HepG2 (cell line): ENCODE measurements around the gene IZUMO4. TPM values are rescaled to one million over a fixed set of nuclear protein-coding genes. Genes with fewer than 3 reads are reported as not detected.

Source experiments
- ATAC-seq: fragments of 200-7000 bp; cut with Tn5 transposase; 3 replicates; pipeline ENCODE4 v1.9.1; 2020; ENCODE audit warnings: mild to moderate bottlenecking, moderate library complexity
- BruUV-seq: library from RNA; stranded (reverse); fragments of 400-500 nt; replicated peaks from 2 replicates; lab custom pipeline; 2021; lab: Mats Ljungman, UMichigan
- CTCF ChIA-PET: fragments of 300-600 bp; formaldehyde crosslinking; extraction: SDS; loops from one replicate; lab custom pipeline; 2021; ENCODE audit warnings: low total read pairs, inconsistent platforms, low intra/inter-chr PET ratio; lab: Yijun Ruan, JAX
- POLR2A ChIA-PET: fragments of 350-600 bp; sonication (Branson Sonifier 250); formaldehyde crosslinking; loops from one replicate; lab custom pipeline; 2020; ENCODE audit warnings: antibody characterized with exemption, inconsistent platforms; lab: Yijun Ruan, JAX
- DNase-seq: peaks from one replicate; pipeline ENCODE4 v3.0.0-alpha.2; 2015; ENCODE audit warnings: low spot score
- FAIRE-seq: peaks from 3 replicates; lab custom pipeline; 2011; peaks lifted over from hg19 to GRCh38; lab: Jason Lieb, UNC
- H2AFZ ChIP-seq: one replicate; pipeline ENCODE4 v1.6.1; 2011; ENCODE audit warnings: low read length, inconsistent platforms
- H3K27ac ChIP-seq: fragments of 300-600 bp; 3 replicates; pipeline ENCODE4 v1.8.0; 2011; ENCODE audit warnings: mixed run types, mild to moderate bottlenecking, mixed read lengths, low read length, inconsistent platforms; ENCODE audit not compliant: insufficient read depth; ENCODE audit errors: extremely low read length
- H3K27me3 ChIP-seq, 2 experiments: fragments of 200-600 bp in 1 of 2; 2 replicates in 1 of 2; 3 replicates in 1 of 2; pipeline versions ENCODE4 v1.6.0 to v1.8.0; 2011; ENCODE audit warnings: low read length in 2 of 2, mild to moderate bottlenecking in 2 of 2, moderate library complexity in 2 of 2, inconsistent platforms in 1 of 2; ENCODE audit not compliant: insufficient read depth in 2 of 2, control insufficient read depth in 1 of 2
- H3K36me3 ChIP-seq, 2 experiments: fragments of 200-600 bp in 1 of 2; replicated peaks in 1 of 2; 2 replicates in 1 of 2; 3 replicates in 1 of 2; pipeline versions ENCODE4 v1.5.1 to v1.8.0; 2011; ENCODE audit warnings: low read length in 2 of 2, inconsistent platforms in 1 of 2; ENCODE audit not compliant: insufficient read depth in 2 of 2, control insufficient read depth in 1 of 2
- H3K4me1 ChIP-seq: 2 replicates; pipeline ENCODE4 v1.5.1; 2012; ENCODE audit warnings: low read length, inconsistent platforms; ENCODE audit not compliant: insufficient read depth
- H3K4me2 ChIP-seq: 2 replicates; pipeline ENCODE4 v1.6.0; 2011; ENCODE audit warnings: low read depth, low read length, inconsistent platforms
- H3K4me3 ChIP-seq, 3 experiments: fragments of 200-600 bp in 1 of 3; sonication (generic), shearing (Covaris generic) in 1 of 3; replicated peaks in 1 of 3; 2 replicates each; pipeline ENCODE4 v1.5.1; 2011 to 2016; ENCODE audit warnings: low read length in 3 of 3, inconsistent platforms in 2 of 3, low read depth in 2 of 3, mild to moderate bottlenecking in 2 of 3, control low read depth in 1 of 3, mixed read lengths in 1 of 3; ENCODE audit not compliant: insufficient read depth in 1 of 3
- H3K79me2 ChIP-seq: one replicate; pipeline ENCODE4 v1.6.1; 2011; ENCODE audit warnings: low read length, inconsistent platforms; ENCODE audit not compliant: insufficient read depth
- H3K9ac ChIP-seq: 2 replicates; pipeline ENCODE4 v1.6.0; 2011; ENCODE audit warnings: mild to moderate bottlenecking, low read depth, low read length, inconsistent platforms; ENCODE audit not compliant: insufficient read depth
- H3K9me3 ChIP-seq: 2 replicates; pipeline ENCODE4 v1.5.1; 2012; ENCODE audit warnings: mild to moderate bottlenecking, low read length
- H4K20me1 ChIP-seq: 2 replicates; pipeline ENCODE4 v1.6.0; 2011; ENCODE audit warnings: inconsistent platforms, mild to moderate bottlenecking, low read length, moderate library complexity; ENCODE audit not compliant: insufficient read depth
- CCDC6 ChIP-seq: sonication (generic); formaldehyde crosslinking; IDR thresholded peaks from 2 replicates; pipeline ENCODE4 v1.8.1; 2022; ENCODE audit warnings: mild to moderate bottlenecking, missing genetic modification reagents, moderate library complexity
- ESRRA ChIP-seq: sonication (generic); formaldehyde crosslinking; IDR thresholded peaks from 2 replicates; pipeline ENCODE4 v1.5.1; 2020; ENCODE audit warnings: mild to moderate bottlenecking, low read depth, missing genetic modification reagents
- ETV5 ChIP-seq: IDR thresholded peaks from 2 replicates; pipeline ENCODE4 v1.6.1; 2018; ENCODE audit warnings: missing biosample characterization, missing genetic modification reagents, inconsistent platforms, borderline replicate concordance
- KLF6 ChIP-seq: IDR thresholded peaks from 2 replicates; pipeline ENCODE4 v1.8.0; 2016; ENCODE audit warnings: missing biosample characterization, missing genetic modification reagents
- KMT2B ChIP-seq: IDR thresholded peaks from 2 replicates; pipeline ENCODE4 v1.6.1; 2016; ENCODE audit warnings: missing genetic modification reagents, missing compliant biosample characterization
- MATR3 ChIP-seq: sonication (generic); formaldehyde crosslinking; IDR thresholded peaks from 2 replicates; pipeline ENCODE4 v1.4.0; 2020; ENCODE audit warnings: missing genetic modification reagents
- MTA3 ChIP-seq: sonication (generic); formaldehyde crosslinking; IDR thresholded peaks from 2 replicates; pipeline ENCODE4 v1.4.0; 2020; ENCODE audit warnings: missing genetic modification reagents
- SUZ12 ChIP-seq: fragments of 150-350 bp; IDR thresholded peaks from 2 replicates; pipeline ENCODE4 v1.6.1; 2014; ENCODE audit warnings: low read depth, low read length
- TCF7L2 ChIP-seq: IDR thresholded peaks from 2 replicates; pipeline ENCODE4 v1.6.1; 2011; ENCODE audit warnings: mild to moderate bottlenecking, low read depth, low read length, moderate library complexity
- ZNF224 ChIP-seq: sonication (generic); formaldehyde crosslinking; IDR thresholded peaks from 2 replicates; pipeline ENCODE4 v1.5.0; 2020; ENCODE audit warnings: mild to moderate bottlenecking, missing genetic modification reagents
- ZNF230 ChIP-seq: sonication (generic); formaldehyde crosslinking; IDR thresholded peaks from 2 replicates; pipeline ENCODE4 v1.4.0; 2020; ENCODE audit warnings: mild to moderate bottlenecking, missing genetic modification reagents
- WGBS: methylation state at CpG from one replicate; pipeline ENCODE4 v1.1.6; 2017; ENCODE audit warnings: low lambda C conversion rate; 5-methylcytosine and 5-hydroxymethylcytosine counted together
- in situ Hi-C: cut with HindIII; loops from 2 replicates; pipeline ENCODE4 v1.10.0; 2017; ENCODE audit warnings: low pct_unique_long_range_greater_than_20kb; ENCODE audit not compliant: extremely low pct_ligation_motif_present
- intact Hi-C: fragments of 100-400 bp; cut with micrococcal nuclease; formaldehyde crosslinking; loops from one replicate; pipeline ENCODE4 v1.10.0; 2022; ENCODE audit not compliant: unreplicated experiment
- polyA plus RNA-seq, 8 experiments: library from polyadenylated mRNA; depleted of rRNA in 3 of 8; stranded (reverse) in 7 of 8; unstranded in 1 of 8; fragments of >200 nt; fragmentation: Illumina TruSeq in 4 of 8; extraction: Trizol in 4 of 8; gene quantifications; 2 replicates each; pipeline versions ENCODE4 v1.2.1 to v1.2.3, GENCODE V29; 2011 to 2016; ENCODE audit warnings: low read depth in 4 of 8, missing spikeins in 1 of 8, mixed read lengths in 1 of 8; ENCODE audit not compliant: insufficient read depth in 1 of 8
- total RNA-seq, 5 experiments: library from RNA; depleted of rRNA; stranded (reverse); fragments of >200 nt; fragmentation: Illumina TruSeq; extraction: Trizol; gene quantifications; 2 replicates each; pipeline ENCODE4 v1.2.3, GENCODE V29; 2016; ENCODE audit warnings: low read depth in 1 of 5
- TF ChIP-seq, protein P1 (sequence below): sonication (generic); formaldehyde crosslinking; IDR thresholded peaks from 2 replicates; pipeline ENCODE4 v1.5.0; 2020; ENCODE audit warnings: mild to moderate bottlenecking, missing genetic modification reagents
- TF ChIP-seq, protein P2 (sequence below): sonication (generic); formaldehyde crosslinking; IDR thresholded peaks from 2 replicates; pipeline ENCODE4 v1.8.0; 2023; ENCODE audit warnings: mild to moderate bottlenecking, missing genetic modification reagents
- TF ChIP-seq, protein P3 (sequence below): IDR thresholded peaks from 2 replicates; pipeline ENCODE4 v1.6.1; 2016; ENCODE audit warnings: low read depth

The IZUMO4 gene
- total and polyA plus RNA-seq, 2 of the 13 experiments (the other 11 are each of a cell fraction or from before 2014, with no cell fraction given): 0.77 to 3.9 TPM

DNA sequence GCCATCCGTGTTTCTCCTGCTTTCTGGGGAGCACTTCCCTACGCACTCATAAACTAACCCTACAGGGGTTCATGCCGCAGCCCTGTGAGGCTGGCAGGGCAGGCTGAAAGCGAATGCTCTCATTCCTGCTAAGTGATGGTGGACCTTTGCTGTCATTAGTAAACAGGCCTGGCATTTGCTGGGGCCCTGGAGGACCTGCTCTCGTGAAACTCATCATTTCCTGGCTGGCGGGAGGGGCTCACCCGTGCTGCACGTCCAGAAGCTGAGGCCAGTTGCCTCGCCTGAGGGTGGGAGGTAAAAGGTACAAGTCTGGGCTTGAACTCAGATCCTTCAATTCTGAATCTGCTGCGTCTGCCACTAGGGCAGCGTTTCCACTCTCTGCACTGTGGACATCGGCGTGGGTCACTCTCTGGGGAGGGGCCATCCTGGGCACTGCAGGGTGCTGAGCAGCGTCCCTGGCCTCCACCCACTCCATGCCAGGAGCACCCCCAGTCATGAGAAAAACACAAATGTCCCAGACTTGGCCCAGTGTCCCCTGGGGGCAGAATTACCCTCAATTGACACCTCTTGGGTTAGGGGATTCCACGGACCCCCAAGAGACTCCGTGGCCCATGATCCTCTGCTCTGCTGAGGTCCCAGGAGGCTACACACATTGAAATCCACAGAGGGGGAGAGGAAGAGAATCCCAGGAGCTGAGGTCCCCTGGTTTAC lies 7.6 kb upstream of the IZUMO4 start (continued):
- no peak for TF ChIP-seq MTA3 (CRISPR knock-in tag)
- TF ChIP-seq, protein P1, sequence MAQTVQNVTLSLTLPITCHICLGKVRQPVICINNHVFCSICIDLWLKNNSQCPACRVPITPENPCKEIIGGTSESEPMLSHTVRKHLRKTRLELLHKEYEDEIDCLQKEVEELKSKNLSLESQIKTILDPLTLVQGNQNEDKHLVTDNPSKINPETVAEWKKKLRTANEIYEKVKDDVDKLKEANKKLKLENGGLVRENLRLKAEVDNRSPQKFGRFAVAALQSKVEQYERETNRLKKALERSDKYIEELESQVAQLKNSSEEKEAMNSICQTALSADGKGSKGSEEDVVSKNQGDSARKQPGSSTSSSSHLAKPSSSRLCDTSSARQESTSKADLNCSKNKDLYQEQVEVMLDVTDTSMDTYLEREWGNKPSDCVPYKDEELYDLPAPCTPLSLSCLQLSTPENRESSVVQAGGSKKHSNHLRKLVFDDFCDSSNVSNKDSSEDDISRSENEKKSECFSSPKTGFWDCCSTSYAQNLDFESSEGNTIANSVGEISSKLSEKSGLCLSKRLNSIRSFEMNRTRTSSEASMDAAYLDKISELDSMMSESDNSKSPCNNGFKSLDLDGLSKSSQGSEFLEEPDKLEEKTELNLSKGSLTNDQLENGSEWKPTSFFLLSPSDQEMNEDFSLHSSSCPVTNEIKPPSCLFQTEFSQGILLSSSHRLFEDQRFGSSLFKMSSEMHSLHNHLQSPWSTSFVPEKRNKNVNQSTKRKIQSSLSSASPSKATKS (CRISPR knock-in tag): no peak
- TF ChIP-seq ZNF230 (CRISPR knock-in tag): no peak
- TF ChIP-seq, protein P2, sequence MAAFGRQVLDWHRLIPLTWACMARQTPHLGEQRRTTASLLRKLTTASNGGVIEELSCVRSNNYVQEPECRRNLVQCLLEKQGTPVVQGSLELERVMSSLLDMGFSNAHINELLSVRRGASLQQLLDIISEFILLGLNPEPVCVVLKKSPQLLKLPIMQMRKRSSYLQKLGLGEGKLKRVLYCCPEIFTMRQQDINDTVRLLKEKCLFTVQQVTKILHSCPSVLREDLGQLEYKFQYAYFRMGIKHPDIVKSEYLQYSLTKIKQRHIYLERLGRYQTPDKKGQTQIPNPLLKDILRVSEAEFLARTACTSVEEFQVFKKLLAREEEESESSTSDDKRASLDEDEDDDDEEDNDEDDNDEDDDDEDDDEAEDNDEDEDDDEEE (CRISPR knock-in tag): no peak
- TF ChIP-seq KLF6 (CRISPR knock-in tag): no peak
- TF ChIP-seq SUZ12: no peak
- TF ChIP-seq ETV5 (CRISPR knock-in tag): peak; percentile 44; the same call in 1 of the 2 replicates
- no peak for TF ChIP-seq ESRRA
- TF ChIP-seq TCF7L2: no peak
- TF ChIP-seq CCDC6 (CRISPR knock-in tag): no peak
- TF ChIP-seq ZNF224 (CRISPR knock-in tag): no peak

DNA sequence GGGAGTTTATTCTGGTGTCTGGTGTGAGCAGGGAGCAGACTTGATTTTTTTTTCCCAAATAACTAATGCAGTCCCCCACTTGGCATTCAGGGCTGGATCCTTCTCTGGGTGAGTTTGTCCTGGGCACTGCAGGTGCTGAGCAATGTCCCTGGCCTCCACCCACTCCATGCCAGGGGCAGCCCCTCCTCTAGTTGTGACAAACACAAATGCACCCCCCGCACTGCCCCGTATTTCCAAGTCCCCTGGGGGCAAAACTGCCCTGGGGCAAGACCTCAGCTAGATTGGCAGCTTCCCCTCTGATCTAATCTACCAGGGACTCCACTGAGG lies 7.0 kb upstream of the IZUMO4 start:
- Histone ChIP-seq H3K36me3 (no peaks in the 10 kb centered on the region), H3K9ac (no peak overlapping the region), H4K20me1 (no peaks in the 10 kb centered on the region), H3K4me2 (no peak overlapping the region), H3K4me3 (no peak overlapping the region), H3K4me1 (peaks cover 66% of the 10 kb centered on the region), H2AFZ (no peak overlapping the region), H3K27me3 (no peaks in the 10 kb centered on the region), H3K9me3 (no peaks in the 10 kb centered on the region), H3K27ac (no peak overlapping the region), H3K79me2 (peaks cover 3% of the 10 kb centered on the region)
- POLR2A ChIA-PET: no interaction called here
- no peak for DNase-seq
- BruUV-seq: no TSS peak
- CTCF ChIA-PET: no interaction called here
- WGBS: no CpG with 5 or more reads among the region's 2 CpGs
- in situ Hi-C loops (no loop called here), intact Hi-C loops (no loop called here)
- ATAC-seq: no peak
- FAIRE-seq: no peak
- TF ChIP-seq, protein P3, sequence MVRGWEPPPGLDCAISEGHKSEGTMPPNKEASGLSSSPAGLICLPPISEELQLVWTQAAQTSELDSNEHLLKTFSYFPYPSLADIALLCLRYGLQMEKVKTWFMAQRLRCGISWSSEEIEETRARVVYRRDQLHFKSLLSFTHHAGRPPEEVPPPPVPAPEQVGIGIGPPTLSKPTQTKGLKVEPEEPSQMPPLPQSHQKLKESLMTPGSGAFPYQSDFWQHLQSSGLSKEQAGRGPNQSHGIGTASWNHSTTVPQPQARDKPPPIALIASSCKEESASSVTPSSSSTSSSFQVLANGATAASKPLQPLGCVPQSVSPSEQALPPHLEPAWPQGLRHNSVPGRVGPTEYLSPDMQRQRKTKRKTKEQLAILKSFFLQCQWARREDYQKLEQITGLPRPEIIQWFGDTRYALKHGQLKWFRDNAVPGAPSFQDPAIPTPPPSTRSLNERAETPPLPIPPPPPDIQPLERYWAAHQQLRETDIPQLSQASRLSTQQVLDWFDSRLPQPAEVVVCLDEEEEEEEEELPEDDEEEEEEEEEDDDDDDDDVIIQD (CRISPR knock-in tag): no peak
- TF ChIP-seq MATR3 (no peak), KMT2B (CRISPR knock-in tag) (no peak)
